BLaER1 treated with 17β-estradiol and CSF1 and Interleukin-3, amounts not matched to agents 10 nM and 100 nM (cell line): ENCODE data around the gene SPACA6.

Experiments used
- H3K27ac ChIP-seq, 11 experiments: shearing (Covaris generic); formaldehyde crosslinking; 2 replicates each; pipeline ENCODE4 v1.8.1; 2022
- H3K27me3 ChIP-seq, 11 experiments: shearing (Covaris generic); formaldehyde crosslinking; 2 replicates each; pipeline ENCODE4 v1.8.1; 2022
- H3K36me3 ChIP-seq, 11 experiments: shearing (Covaris generic); formaldehyde crosslinking; 2 replicates each; pipeline ENCODE4 v1.8.1; 2022
- H3K4me1 ChIP-seq, 10 experiments: shearing (Covaris generic); formaldehyde crosslinking; 2 replicates each; pipeline ENCODE4 v1.8.1; 2022
- H3K4me2 ChIP-seq, 11 experiments: shearing (Covaris generic); formaldehyde crosslinking; 2 replicates each; pipeline ENCODE4 v1.8.1; 2022
- H3K4me3 ChIP-seq, 10 experiments: shearing (Covaris generic); formaldehyde crosslinking; 2 replicates each; pipeline ENCODE4 v1.8.1; 2022
- H3K9ac ChIP-seq, 11 experiments: shearing (Covaris generic); formaldehyde crosslinking; 2 replicates each; pipeline ENCODE4 v1.8.1; 2022
- H3K9me3 ChIP-seq, 11 experiments: shearing (Covaris generic); formaldehyde crosslinking; replicated peaks in 1 of 11; 2 replicates each; pipeline ENCODE4 v1.8.1; 2022
- H4K20me1 ChIP-seq, 11 experiments: shearing (Covaris generic); formaldehyde crosslinking; 2 replicates each; pipeline ENCODE4 v1.8.1; 2022
- Cebpa-rat ChIP-seq, 11 experiments: shearing (Covaris generic); IDR thresholded peaks; 2 replicates each; pipeline ENCODE4 v1.8.1; 2022

The SPACA6 gene

DNA sequence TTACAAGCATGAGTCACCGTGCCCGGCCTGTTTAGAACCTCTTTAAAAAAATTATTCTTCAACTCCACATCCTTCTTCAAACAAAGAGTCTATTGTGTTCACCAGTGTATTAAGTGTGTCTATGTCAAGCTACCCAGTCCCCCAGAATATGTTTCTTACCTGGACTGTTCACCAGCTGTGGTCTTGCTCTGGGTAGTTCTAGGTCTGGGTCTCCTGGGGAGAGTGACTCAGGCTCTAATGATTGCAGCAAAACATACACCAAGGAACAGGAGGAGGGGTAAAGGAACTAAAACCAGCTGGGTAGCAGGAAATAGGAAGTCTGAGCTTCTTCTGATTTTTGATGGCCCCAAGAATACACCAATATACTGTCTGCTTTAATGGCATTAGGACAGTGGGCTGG, 58.5 kb downstream of the SPACA6 start, which contains the start of gene FPR1:
TSS of gene FPR1 (minus strand) at position 224 of the 400 bp plus-strand sequence. CDS start 4,884 bp downstream, outside the sequence.
- peak in 2 of 11 experiments; percentile 30 to 31; a peak in 1 of 22 replicates for TF ChIP-seq Cebpa-rat (IDR thresholded peaks at IDR 0.05)
- Histone ChIP-seq H3K27ac (peak within 1 kb of the TSS; percentile 65 to 94 (median 76)), H3K4me2 (peak within 1 kb of the TSS; percentile 32 to 97 (median 70)), H3K36me3 (peaks cover 0 to 38% (median 0%) of the 10 kb centered on the region in 11 experiments; a peak in 5 of 22 replicates), H3K9ac (peak within 1 kb of the TSS in 10 of 11 experiments; percentile 22 to 75 (median 42); a peak in 10 of 22 replicates), H4K20me1 (peaks cover 0 to 19% (median 0%) of the 10 kb centered on the region in 11 experiments; a peak in 2 of 22 replicates), H3K4me1 (peaks cover 11 to 91% (median 39%) of the 10 kb centered on the region in 10 experiments), H3K4me3 (peak within 1 kb of the TSS in 5 of 10 experiments; percentile 3 to 63 (median 35); a peak in 8 of 20 replicates), H3K27me3 (no peaks in the 10 kb centered on the region), H3K9me3 (peaks cover 0 to 54% (median 4%) of the 10 kb centered on the region in 11 experiments; a peak in 12 of 22 replicates)

DNA sequence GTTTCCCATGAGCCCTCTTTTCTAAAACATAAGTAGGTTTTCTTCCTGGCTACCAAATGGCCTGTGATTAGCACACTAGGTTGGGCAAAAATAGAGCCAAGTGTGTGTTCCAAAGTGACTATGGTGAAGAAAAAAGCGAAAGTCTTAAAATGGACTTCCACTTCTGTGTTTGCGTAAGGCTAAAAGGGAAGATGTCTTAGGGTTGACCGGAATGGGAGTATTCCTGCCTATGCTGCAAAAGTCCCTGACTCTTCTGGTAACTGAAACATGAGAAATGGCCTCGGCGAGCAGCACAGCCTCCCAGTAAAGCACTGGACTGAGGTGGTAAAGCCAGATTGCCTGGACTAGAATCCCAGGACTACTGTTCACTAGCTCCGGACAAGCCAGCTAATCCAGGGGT, 61.0 kb downstream of the SPACA6 start:
- Histone ChIP-seq H4K20me1 (no peaks in the 10 kb centered on the region), H3K27me3 (no peaks in the 10 kb centered on the region), H3K4me3 (no peak overlapping the region), H3K9ac (peak overlapping the region in 2 of 11 experiments; percentile 72 to 80; a peak in 5 of 22 replicates), H3K9me3 (peaks cover 0 to 43% (median 4%) of the 10 kb centered on the region in 11 experiments; a peak in 10 of 22 replicates), H3K36me3 (peaks cover 0 to 14% (median 0%) of the 10 kb centered on the region in 11 experiments; a peak in 4 of 22 replicates), H3K4me2 (peak overlapping the region in 5 of 11 experiments; percentile 16 to 97 (median 39); a peak in 10 of 22 replicates), H3K4me1 (peaks cover 11 to 66% (median 30%) of the 10 kb centered on the region in 10 experiments), H3K27ac (peak overlapping the region in 4 of 11 experiments; percentile 36 to 94 (median 80); a peak in 6 of 22 replicates)
- peak in 1 of 11 experiments; percentile 18; a peak in 1 of 22 replicates for TF ChIP-seq Cebpa-rat (IDR thresholded peaks at IDR 0.05)

DNA sequence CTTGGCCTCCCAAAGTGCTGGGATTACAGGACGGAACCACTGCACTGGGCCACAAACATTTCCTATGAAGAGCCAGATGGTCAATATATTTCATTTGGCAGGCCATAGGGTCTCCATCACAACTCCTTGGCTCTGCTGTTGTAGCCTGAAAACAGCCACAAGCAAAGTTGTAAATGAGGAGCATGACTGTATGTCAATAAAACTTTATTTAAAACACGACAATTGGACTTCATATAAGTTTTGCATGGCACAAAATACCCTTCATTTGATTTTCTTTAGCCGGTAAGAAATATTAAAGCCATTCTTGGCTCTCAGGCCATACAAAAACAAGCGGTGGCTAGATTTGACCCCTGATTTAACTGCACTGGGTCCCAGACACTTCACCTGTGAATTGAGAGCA, 61.6 kb downstream of the SPACA6 start:
- Histone ChIP-seq H3K36me3 (peaks cover 0 to 7% (median 0%) of the 10 kb centered on the region in 11 experiments; a peak in 1 of 22 replicates), H3K9me3 (peaks cover 0 to 43% (median 4%) of the 10 kb centered on the region in 11 experiments; a peak in 10 of 22 replicates), H3K4me2 (peak overlapping the region in 3 of 11 experiments; percentile 16 to 97 (median 57); a peak in 6 of 22 replicates), H4K20me1 (no peaks in the 10 kb centered on the region), H3K27me3 (no peaks in the 10 kb centered on the region), H3K9ac (peak overlapping the region in 2 of 11 experiments; percentile 72 to 80; a peak in 5 of 22 replicates), H3K27ac (peak overlapping the region in 3 of 11 experiments; percentile 69 to 94 (median 92); a peak in 6 of 22 replicates), H3K4me3 (no peak overlapping the region), H3K4me1 (peaks cover 11 to 60% (median 29%) of the 10 kb centered on the region in 10 experiments)
- TF ChIP-seq Cebpa-rat (IDR thresholded peaks at IDR 0.05) = no peak
